Ureter (tissue), 1 donor: ENCODE data around the gene ZNF423. TPM values are rescaled to one million over a fixed set of nuclear protein-coding genes. Genes with fewer than 3 reads are reported as not detected.

Experiments used
- DNase-seq: peaks from one replicate; pipeline ENCODE4 v3.0.0-alpha.2; 2020; ENCODE audit warnings: low spot score
- total RNA-seq: library from RNA; stranded (reverse); gene quantifications from one replicate; pipeline ENCODE4 v1.2.4, GENCODE V29; 2023
- donor health status: DM: yes; HTN: yes; CAD: no.

Gene ZNF423
- total RNA-seq, 1 donor from 2014 or later, result 15.7 TPM

DNA sequence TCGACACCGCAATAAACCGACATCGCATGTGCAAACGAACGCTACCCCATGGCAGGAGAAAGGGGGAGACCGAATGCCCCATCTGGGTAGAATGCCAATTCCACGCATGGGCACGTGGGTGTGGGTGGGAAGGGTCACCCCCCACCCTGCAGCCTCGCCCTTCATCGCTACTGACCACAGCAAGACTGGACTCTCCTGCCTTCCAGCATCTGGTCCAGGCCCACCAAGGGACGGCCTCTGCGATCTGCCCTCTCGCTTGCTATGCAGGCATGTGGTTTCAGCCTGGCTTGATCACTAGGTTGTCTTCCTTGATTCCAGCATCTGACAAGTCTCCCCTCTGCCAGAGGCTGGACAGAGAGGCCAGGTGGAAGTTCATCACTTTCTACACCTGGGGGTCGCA lies 323.0 kb downstream of the ZNF423 start:
- DNase-seq, result no peak

DNA sequence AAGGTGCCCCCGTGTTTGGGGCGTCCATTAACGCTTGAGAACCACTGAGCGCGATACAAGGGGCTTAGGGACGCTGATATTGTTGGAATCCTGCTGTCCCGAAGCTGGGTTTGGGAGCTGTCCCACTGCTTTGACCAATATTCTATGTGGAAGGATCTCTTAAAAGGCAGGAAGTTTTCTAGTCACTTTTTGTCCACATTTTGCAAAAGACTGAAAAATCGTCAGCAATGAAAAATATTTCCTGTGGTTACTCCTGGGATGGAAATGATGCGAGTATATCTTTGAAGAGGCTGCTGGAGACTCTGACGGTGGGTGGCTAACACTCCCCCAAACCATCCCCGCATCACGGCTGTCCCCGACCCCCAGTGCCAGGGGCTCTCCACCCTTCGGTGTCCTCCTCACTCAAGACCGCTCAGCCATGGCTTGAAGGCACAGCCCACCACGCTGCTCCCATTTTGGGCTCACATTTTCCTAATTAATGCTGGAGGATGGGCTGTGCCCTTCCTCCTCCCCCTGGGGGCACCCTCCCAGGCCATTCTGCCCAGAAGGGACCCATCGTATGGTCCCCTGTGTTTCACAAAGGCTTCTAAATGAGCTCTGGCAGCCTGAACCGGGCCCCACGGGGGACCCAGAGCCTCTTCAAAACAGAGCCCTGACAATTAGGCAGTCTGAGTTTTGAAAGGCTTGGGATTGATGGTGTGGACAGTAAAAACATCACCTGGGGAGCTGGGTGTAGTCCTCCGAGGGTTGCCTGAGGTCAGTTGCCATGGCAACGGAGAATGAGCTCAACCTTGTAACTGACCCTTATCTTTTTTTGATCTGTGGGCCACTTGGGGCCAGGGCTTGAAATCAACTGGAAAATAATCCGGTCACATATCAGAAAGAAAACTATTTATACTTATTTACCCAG lies 323.7 kb downstream of the ZNF423 start:
- DNase-seq, result no peak

DNA sequence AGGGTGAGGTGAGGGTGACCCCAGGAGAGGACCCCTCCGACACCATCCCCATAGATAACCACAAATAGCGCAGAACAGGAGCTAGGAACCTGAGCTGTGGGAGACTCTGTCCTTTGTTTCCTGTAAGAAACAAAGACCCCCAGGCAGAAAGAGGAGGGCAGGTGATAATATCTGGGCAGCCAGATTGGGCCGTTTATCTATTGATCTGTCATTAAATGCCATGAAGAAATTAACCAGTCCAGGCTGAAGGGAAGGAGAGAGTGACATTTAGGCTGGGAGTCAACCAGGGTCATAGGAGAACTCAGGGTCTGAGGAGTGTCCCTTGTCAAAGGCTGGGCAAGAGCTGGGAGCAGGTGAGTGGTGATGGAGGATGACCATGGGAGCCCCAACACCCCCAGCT lies 324.5 kb downstream of the ZNF423 start:
- no peak for DNase-seq

DNA sequence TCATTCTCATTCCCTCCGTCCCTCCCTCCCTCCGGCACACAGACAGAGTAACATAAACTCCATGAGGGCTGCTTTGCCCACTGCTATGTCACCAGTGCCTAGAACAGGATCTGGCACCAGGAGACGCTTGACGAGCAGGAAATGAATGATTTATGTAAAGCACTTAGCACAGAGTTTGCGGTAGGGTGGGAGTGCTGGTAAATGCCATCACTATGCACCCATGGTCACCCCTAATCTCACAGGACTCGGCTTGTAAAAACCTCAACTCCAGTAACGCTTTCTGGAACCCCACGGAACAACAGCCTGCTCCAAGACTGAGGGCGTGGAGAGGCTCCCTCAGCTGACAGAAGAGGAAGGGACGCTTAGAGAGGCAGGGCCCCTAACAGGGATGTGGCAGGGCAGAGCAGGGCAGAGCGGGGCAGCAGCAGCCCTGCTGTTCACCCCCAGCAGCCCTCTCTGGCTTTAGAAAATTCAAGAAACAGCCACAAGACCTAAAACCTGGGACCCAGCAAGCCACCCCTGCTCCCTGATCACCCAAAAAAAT lies 325.4 kb downstream of the ZNF423 start:
- no peak for DNase-seq

DNA sequence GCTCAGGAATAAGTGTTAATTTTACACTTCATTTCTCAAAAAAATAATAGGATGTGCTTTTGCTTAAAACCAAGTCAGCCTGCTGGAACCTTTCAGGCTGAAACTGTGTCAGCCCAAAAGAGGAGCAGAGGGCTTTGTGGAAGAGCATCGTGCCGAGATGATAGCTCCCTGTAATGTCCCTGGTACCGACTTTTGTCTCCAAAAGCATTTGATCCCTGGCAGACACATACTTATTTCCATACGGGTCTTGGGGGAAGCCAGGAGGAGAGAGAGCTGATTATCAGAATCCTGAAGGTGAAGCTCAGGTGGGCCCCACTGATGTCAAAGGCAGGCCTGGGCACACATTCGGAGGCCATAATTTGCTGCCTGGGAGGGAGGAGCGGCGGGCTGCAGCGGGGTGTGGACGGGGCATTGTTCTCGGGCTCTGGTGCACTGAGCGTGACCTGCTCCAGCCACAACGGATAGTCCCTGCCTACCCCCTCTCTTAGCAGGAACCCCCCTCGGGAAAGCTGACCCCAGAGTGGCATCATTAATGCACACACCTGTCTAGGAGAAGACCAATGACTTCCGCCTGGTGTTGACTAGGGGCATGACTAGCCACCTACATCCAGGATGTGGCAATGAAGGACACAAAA lies 326.4 kb downstream of the ZNF423 start:
- DNase-seq, result no peak

DNA sequence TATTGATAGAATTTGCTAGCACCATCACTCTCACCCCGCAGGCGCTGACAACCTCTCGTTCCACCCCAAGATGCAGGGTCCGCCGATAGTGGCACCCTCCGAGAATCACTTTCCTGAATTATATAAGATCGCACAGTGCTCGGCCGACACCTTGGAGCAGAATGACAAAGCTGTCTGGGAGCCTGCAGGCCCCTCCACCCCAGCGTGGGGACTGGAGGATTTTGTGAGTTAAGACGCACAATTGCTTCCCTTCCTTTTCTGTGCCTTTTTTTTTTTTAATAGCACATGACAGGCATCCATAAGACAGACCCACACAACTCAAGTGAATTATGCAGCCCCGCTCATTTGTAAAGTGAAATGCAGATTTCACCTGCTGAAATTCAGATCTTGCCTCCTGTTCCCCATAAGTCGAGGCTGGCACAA lies 327.0 kb downstream of the ZNF423 start:
- no peak for DNase-seq

DNA sequence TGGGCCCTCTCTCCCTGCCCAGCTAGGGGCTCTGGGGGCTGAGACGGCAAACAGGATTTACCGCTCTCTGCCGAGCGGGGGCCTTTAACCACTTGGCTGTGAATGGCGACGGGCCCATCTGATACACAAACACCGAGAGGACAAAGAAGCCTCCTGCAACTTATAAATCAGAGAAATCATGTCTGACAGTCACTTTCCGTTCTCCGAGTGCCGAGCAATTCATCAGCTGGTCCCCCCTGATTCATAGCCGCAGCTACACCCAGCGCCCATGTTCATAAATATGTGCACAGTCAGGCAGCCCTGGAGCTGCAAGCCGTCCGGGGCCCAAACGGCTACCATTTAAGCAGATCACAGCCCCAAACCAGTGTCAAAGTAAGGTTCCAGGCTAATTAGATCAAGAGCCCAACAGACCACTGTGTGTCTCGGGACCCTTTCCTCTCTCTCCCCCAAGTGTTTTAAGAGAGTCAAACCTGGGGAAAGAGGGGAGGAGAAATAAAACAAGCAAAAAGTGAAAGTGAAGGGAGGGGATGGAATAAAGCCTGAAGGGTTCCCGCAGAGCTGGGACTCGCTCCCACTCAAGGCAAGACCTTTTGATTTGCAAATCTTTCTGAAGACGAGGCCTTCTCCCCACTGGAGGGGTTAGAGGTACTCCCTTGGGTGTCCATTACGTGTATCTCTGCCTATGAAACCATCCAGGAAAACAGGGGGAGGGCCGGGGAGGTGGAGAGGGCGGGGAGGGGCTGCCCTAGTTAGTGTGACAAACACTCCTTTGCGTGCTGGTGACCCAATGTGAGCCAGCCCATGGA lies 327.6 kb downstream of the ZNF423 start:
- DNase-seq, result no peak

DNA sequence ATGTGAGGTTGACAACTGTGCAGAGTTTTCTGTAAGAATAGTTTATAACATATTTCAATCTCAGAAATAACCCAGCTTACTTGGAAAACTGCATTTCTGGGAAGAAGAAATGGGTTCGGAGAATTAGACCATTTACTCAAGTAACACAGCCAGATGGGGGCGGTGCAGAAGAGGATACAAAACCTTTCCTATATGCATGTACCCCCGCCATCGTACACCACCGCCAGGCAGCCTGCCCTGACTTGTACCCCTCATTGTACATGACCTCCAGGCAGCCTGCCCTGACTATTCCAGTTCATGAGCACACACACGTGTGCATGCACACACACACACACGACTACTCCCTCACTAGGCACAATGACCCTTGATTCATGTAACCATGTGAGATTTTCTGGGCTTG lies 328.3 kb downstream of the ZNF423 start:
- DNase-seq, result no peak

DNA sequence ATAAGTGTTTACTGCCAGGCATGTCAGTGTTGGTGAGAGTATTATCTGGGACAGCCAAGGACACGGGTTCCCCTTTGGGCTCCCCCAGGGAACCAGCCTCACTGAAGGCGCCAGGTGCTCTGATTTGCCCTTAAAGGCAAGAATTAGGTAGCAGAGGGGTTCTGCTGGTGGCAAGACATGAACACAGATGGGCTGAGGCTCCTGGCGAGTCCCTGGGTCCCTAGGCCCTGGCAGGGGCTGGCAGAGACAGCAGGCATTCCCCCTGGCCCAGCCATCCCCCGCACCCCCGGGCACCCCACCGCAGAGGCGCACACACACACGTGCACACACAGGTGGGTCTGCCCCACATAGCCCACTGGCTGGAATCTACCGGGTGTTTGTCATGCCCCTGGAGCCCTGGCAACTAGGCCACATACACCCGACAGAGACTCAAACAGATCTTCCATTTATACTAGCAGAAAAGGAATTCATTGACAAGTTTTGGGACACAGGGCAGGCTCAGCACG lies 329.0 kb downstream of the ZNF423 start:
- DNase-seq, result no peak

DNA sequence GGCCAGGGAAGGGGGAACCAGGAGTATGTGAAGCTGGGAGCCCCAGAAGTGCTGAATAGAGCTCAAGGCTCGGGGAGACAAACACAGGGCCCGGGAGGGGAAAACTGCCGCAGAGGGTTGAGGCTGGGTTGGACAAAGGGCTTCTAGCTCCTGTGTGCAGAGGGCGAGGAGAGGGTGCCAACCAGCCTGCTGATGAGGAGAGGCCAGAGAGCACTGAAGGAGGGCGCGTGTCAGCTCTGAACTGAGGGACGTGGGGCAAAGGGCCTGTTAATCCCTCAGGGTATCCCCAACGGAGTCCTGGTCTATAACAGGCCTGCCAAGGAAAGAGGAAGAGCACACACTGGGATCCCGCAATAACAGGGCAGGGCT lies 331.0 kb downstream of the ZNF423 start:
- DNase-seq, result no peak

DNA sequence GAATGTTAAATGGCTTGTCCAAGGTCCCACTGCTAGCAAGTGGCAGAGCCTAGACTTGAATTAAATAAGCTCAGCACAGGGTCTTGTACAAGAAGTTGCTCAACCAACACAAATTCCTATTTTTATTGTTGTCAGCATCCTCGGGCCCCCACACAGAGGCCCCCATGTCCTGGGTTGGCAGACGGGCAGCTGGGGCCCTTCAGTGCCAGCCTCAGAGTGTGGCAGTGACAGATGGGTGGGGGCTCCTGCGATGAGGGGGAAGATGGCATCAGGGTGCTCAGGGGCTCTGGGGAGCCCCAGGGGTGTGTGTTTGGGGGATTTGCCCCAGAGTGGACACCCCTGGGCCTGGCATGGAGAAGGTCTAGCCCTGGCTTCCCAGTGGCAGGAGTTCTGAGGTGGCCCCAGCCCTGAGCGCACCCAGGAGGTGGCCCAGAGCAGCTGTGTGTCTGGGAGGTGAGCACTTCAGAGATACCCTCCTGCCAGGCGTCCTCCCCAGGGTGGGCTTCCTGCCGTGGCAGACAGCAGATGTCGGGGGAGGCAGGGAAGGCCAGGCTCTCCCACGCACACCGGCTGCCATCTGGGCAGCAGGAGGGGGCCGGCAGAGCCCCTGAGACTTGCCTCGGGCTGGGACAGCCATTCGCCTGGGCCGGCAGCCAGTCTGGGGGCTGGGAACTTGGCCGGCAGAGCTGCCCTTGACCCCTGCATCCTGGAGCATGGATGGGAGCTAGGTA lies 331.5 kb downstream of the ZNF423 start:
- DNase-seq, result no peak

DNA sequence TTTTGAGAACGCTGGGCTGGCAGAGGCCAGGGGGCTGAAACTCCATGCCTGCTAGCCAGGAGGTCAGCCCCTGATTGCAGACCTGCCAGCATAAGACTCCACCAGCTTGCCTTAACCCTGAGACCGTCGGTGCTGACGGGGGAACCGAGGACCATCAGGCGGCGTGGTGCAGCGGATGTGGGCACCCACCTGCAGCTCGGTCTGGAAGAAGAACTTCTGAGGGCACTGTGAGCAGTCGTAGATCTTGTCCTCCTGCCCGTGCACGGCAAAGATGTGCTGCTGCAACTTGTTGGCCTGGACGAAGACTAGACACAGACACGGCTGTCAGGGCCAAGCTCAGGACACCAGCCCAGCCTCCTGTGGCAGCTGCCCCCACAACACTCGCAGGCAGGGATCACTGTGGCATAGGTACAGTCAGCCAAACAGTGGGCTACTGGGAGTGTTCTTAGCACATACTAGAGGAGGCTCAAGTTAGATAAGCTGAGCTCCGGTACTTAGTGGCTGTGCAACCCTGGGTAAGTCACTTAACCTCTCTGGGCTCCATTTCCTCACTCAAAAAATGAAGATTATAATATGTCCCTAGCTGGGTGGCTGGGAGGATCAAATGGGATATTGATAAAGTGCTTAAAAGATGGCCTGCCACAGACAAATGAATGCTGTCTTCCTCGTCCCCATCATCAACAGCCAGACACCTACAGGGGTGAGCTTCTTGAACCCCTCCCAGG lies 332.3 kb downstream of the ZNF423 start:
- no peak for DNase-seq

DNA sequence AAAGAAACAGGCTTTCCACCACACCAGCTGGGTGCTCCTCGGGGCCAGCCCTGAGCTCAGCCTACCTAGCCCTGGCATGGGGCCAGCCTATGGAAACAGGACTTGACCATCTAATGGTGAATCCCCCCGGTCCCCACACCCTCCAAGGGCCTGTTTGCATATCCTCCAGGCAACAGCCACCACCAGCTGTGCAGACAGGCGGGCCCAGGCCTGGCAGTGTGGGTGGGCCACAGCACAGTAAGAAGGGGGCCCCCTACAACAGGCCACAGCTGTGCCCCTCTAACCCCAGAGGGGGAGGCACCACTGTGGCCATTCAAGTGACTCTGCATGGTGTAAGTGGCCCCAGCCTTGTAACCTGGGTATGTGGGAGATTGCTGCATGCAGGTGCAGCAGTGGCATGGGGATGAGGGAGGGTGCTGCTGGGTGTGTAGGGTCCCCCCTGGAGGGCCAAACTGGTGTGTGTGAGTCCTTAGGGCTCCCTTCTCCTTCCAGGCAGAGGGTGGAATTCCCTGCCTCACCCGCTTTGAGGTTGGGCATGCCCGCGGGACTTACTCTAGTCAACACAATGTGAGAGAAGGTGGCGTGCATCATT lies 334.1 kb downstream of the ZNF423 start:
- no peak for DNase-seq

DNA sequence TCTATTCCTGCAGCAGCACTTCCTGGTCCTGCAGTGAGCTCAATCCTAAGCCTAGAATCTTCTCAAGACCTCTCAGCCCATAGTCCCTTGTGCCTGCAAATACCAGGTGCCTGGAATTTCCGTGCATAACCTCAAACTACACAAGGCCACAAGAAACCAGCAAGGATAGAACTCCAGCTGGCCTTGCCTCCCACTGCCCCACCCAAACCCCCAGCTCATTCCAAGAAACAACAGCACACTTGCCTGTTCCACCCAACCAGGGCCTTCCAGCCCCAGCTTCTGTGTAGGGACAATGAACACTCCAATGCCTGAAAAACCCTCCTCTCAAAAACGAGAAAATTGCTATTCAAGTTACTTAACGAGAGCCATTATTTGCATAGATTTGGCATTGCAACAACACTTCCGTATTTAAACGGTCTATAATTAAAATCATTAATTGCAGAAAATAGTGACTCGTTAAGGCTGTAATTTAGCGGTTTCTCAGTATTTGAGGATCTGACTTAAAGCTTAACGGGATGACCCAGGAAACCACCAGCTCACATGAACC lies 335.3 kb downstream of the ZNF423 start:
- DNase-seq, result no peak

DNA sequence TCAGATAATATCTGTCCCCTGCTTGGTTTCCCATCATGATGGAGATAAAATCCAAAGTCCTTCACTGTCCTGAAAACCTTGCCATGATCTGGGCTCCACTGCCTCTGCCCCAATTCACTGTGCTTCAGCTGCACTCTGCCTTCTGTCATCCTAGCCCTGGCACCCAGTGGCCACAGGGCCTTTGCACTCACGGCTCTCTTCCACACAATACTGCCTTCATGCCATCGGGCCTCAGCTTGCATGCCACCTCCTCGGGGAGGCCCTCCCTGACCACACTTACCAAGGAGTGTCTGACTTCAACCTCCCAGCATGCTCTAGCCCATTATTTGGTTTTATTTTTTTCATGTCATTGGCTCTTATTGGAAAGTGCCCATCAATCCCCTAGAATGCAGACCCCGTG lies 336.2 kb downstream of the ZNF423 start:
- DNase-seq, result no peak

DNA sequence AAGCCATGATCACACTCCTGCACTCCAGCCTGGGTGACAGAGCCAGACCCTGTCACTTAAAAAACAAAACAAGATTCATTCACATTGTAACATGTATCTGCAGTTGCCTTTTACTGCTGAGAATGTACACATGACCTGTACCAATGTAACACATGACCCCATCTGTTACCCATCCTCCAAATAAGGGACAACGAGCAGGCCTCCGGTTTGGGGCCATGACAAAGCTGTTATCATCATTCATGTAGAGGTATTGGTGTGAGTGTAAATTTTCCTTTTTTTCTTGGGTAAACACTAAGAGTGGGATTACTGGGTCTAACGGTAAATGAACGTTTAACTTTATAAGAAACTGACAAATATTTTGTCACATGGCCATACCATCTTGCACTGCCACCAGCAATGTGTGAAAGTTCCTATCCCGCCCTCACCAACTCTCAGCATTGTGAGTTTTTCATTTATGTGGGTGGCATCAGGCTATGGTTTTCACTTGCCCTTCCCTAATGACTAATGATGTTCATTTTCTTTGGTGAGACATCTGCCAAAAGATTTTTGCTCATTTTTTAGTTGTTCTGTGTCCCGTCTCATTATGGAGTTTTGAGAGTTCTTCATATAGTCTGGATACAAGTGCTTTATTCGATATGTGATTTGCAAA lies 336.8 kb downstream of the ZNF423 start:
- no peak for DNase-seq

DNA sequence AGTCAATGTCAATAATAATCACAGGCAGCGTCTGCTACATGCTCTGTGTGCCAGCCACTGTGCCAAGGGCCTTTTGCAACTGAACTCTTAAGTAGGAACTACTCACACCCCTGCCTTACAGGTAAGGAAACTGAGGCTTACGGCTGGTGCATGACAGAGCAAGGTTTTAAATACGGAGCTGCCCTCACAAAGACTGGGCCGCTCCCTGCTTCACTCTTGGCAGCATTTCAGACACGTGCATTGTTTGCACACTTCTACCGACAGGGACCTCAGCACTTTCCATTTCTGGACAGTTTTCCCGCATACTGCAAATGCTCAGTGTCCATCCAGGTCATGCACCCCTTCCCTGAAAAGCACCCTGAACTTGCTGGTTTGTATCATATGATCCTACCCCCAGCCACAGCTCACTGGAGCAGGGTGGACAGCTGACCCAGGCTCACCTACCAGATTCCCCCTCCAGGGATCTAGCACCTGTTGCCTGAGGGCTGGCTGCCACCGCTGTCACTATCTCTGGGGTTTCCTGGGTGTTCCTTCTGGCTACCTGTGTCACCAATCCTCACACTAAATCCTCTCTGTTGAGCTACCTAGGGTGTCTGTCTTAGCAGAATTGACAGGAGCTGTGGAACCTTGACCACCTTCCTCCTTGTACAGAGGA lies 339.4 kb downstream of the ZNF423 start:
- DNase-seq, result no peak

DNA sequence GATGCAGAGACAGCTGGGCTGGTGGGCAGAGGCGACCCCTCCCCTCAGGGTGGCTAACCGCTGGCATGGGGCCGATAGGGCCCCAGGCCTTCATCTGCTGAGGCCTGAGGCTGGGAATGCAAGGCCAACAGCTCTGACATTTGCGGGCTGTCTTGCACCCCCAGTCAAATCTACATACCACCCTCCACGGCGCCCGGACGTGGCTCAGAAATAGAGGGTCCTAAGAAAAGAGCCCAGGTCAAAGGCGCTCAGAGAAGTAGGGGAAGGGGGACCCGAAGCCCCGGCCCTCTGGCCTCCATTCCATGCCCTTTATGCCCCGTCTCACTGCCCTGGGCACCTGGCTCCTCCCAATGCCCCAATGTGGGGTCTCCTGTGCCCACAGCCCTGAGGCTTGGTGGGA lies 340.1 kb downstream of the ZNF423 start:
- no peak for DNase-seq

DNA sequence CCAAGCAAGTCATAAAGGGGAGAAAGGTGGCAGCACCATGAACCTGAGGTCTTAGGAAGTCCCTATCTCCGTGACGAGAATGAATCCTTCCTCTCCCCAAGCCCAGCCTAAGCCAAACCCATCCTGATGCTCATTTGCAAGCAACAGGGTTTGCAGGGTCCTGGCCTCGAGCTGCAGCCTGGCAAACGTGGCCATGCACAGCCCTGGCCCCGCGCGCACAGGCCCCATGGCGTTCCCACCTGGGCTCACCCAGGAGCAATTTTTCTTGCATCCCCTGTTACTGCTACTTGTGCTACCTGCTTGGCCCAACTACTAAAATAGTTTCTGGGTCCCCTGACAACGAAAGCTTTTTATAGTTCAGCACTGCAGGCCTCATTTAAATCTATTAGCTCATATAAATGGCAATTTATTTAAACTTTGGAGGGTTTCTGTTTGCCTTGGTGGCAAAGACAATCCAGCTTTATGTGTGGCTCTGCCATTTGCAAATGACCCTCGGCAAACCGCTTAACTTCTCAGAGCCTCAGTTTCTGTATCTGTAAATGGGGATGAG lies 340.8 kb downstream of the ZNF423 start:
- no peak for DNase-seq
